Testis (tissue), 2 donors: Measurements from ENCODE around the gene CASR.

Experiments
- POLR2A ChIP-seq: fragments of 450-650 bp; IDR thresholded peaks from one replicate; pipeline ENCODE4 v1.6.1; 2017; ENCODE audit warnings: antibody characterized with exemption, mild to moderate bottlenecking, moderate library complexity
- TF ChIP-seq, protein P1 (sequence below), 3 experiments: fragments of 450-650 bp in 2 of 3; fragments of 200-600 bp in 1 of 3; sonication (generic) in 1 of 3; IDR thresholded peaks; one replicate each; pipeline ENCODE4 v1.5.1; 2016 to 2019; ENCODE audit warnings: antibody characterized with exemption in 3 of 3, mild to moderate bottlenecking in 2 of 3, moderate library complexity in 1 of 3

- TF ChIP-seq, protein P1, sequence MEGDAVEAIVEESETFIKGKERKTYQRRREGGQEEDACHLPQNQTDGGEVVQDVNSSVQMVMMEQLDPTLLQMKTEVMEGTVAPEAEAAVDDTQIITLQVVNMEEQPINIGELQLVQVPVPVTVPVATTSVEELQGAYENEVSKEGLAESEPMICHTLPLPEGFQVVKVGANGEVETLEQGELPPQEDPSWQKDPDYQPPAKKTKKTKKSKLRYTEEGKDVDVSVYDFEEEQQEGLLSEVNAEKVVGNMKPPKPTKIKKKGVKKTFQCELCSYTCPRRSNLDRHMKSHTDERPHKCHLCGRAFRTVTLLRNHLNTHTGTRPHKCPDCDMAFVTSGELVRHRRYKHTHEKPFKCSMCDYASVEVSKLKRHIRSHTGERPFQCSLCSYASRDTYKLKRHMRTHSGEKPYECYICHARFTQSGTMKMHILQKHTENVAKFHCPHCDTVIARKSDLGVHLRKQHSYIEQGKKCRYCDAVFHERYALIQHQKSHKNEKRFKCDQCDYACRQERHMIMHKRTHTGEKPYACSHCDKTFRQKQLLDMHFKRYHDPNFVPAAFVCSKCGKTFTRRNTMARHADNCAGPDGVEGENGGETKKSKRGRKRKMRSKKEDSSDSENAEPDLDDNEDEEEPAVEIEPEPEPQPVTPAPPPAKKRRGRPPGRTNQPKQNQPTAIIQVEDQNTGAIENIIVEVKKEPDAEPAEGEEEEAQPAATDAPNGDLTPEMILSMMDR (IDR thresholded peaks at IDR 0.05), result no peak
- no peak for TF ChIP-seq POLR2A
These were observed 49.9 kb downstream of the CASR start for GRCh38 chr3:122233101-122233952.
